CD14-positive monocyte (primary cell): ENCODE data around the gene C2. TPM values are rescaled to one million over a fixed set of nuclear protein-coding genes. Genes with fewer than 3 reads are reported as not detected.

Experiments
- DNase-seq, 3 donors: peaks; one replicate each; pipeline ENCODE4 v3.0.0-alpha.2; 2011 to 2022
- H2AFZ ChIP-seq: 2 replicates; pipeline ENCODE4 v1.6.0; 2012; ENCODE audit warnings: mild to moderate bottlenecking, low read depth, low read length, inconsistent platforms; ENCODE audit not compliant: insufficient read depth, poor library complexity, severe bottlenecking
- H3K27ac ChIP-seq, 2 donors: 1 replicate in 1 of 2; 2 replicates in 1 of 2; pipeline ENCODE4 v1.5.1; 2012 to 2013; ENCODE audit warnings: low read length in 2 of 2, control low read depth in 1 of 2, inconsistent platforms in 1 of 2, low read depth in 1 of 2, mild to moderate bottlenecking in 1 of 2
- H3K27me3 ChIP-seq, 2 donors: one replicate each; pipeline versions ENCODE4 v1.6.0 to v1.6.1; 2011 to 2013; ENCODE audit warnings: low read length in 2 of 2; ENCODE audit not compliant: control insufficient read depth in 2 of 2, insufficient read depth in 2 of 2
- H3K36me3 ChIP-seq, 2 donors: replicated peaks in 1 of 2; 1 replicate in 1 of 2; 2 replicates in 1 of 2; pipeline versions ENCODE4 v1.5.1 to v1.6.1; 2012 to 2013; ENCODE audit warnings: low read length in 2 of 2, control low read depth in 1 of 2, inconsistent platforms in 1 of 2, mild to moderate bottlenecking in 1 of 2; ENCODE audit not compliant: insufficient read depth in 2 of 2, control insufficient read depth in 1 of 2
- H3K4me1 ChIP-seq, 2 donors: 1 replicate in 1 of 2; 2 replicates in 1 of 2; pipeline versions ENCODE4 v1.5.1 to v1.6.1; 2012 to 2013; ENCODE audit warnings: low read length in 2 of 2, control low read depth in 1 of 2, inconsistent platforms in 1 of 2, mild to moderate bottlenecking in 1 of 2, moderate library complexity in 1 of 2; ENCODE audit not compliant: insufficient read depth in 2 of 2, control insufficient read depth in 1 of 2
- H3K4me2 ChIP-seq: replicated peaks from 2 replicates; pipeline ENCODE3; 2012; ENCODE audit warnings: low read length, moderate library complexity, mild to moderate bottlenecking; ENCODE audit not compliant: poor library complexity, severe bottlenecking; ENCODE audit errors: extremely low read depth
- H3K4me3 ChIP-seq, 3 experiments: fragments of 200-600 bp in 1 of 3; sonication (generic) in 1 of 3; replicated peaks in 1 of 3; 1 replicate in 2 of 3; 2 replicates in 1 of 3; pipeline ENCODE4 v1.5.1; 2011 to 2013; ENCODE audit warnings: low read length in 3 of 3, mild to moderate bottlenecking in 3 of 3, control low read depth in 2 of 3, low read depth in 2 of 3, inconsistent platforms in 1 of 3, moderate library complexity in 1 of 3
- H3K79me2 ChIP-seq: 2 replicates; pipeline ENCODE4 v1.6.0; 2012; ENCODE audit warnings: mild to moderate bottlenecking, control low read depth, inconsistent platforms, low read length, moderate library complexity; ENCODE audit not compliant: insufficient read depth
- H3K9ac ChIP-seq: 2 replicates; pipeline ENCODE4 v1.6.0; 2017; ENCODE audit warnings: low read length, mild to moderate bottlenecking; ENCODE audit not compliant: insufficient read depth, poor library complexity, severe bottlenecking
- H3K9me3 ChIP-seq, 2 donors: replicated peaks in 1 of 2; 1 replicate in 1 of 2; 2 replicates in 1 of 2; pipeline versions ENCODE4 v1.5.1 to v1.6.1; 2012 to 2013; ENCODE audit warnings: low read length in 2 of 2, control low read depth in 1 of 2; ENCODE audit not compliant: control insufficient read depth in 1 of 2, insufficient read depth in 1 of 2
- H4K20me1 ChIP-seq: 2 replicates; pipeline ENCODE4 v1.6.0; 2012; ENCODE audit warnings: mild to moderate bottlenecking, low read length, control low read depth, moderate library complexity; ENCODE audit not compliant: insufficient read depth
- H3K27ac Mint-ChIP-seq, 7 donors: one replicate each; pipeline ENCODE4 v1.8.0; 2020; ENCODE audit warnings: mild to moderate bottlenecking in 7 of 7, mixed read lengths in 7 of 7, moderate library complexity in 6 of 7, inconsistent platforms in 2 of 7
- H3K27me3 Mint-ChIP-seq, 3 donors: one replicate each; pipeline ENCODE4 v1.8.0; 2021 to 2022; ENCODE audit warnings: low read depth in 3 of 3, mild to moderate bottlenecking in 3 of 3, mixed read lengths in 3 of 3, moderate library complexity in 3 of 3, inconsistent platforms in 1 of 3
- H3K36me3 Mint-ChIP-seq, 2 donors: one replicate each; pipeline ENCODE4 v1.8.0; 2020; ENCODE audit warnings: mixed read lengths in 2 of 2, inconsistent platforms in 1 of 2, mild to moderate bottlenecking in 1 of 2
- H3K4me1 Mint-ChIP-seq: one replicate; pipeline ENCODE4 v1.8.0; 2020; ENCODE audit warnings: mild to moderate bottlenecking, mixed read lengths
- H3K4me3 Mint-ChIP-seq, 2 donors: one replicate each; pipeline ENCODE4 v1.8.0; 2020; ENCODE audit warnings: mild to moderate bottlenecking in 2 of 2, mixed read lengths in 2 of 2, moderate library complexity in 1 of 2
- H3K9me3 Mint-ChIP-seq, 7 donors: one replicate each; pipeline ENCODE4 v1.8.0; 2020 to 2022; ENCODE audit warnings: mixed read lengths in 7 of 7, mild to moderate bottlenecking in 6 of 7, moderate library complexity in 6 of 7, inconsistent platforms in 2 of 7
- WGBS: methylation state at CpG from one replicate; pipeline ENCODE4 v1.1.5; 2013; ENCODE audit warnings: missing lambda C conversion rate; ENCODE audit not compliant: insufficient coverage; 5-methylcytosine and 5-hydroxymethylcytosine counted together
- intact Hi-C, 2 donors: fragments of 100-400 bp; cut with micrococcal nuclease; formaldehyde crosslinking; loops; one replicate each; pipeline versions ENCODE4 v1.15.0 to v1.15.1; 2023
- polyA plus RNA-seq, 3 donors: library from polyadenylated mRNA; depleted of rRNA in 1 of 3; unstranded in 2 of 3; stranded (reverse) in 1 of 3; fragments of 300-500 nt in 2 of 3; fragments of >200 nt in 1 of 3; fragmentation: Illumina TruSeq in 2 of 3; gene quantifications; 1 replicate in 2 of 3; 2 replicates in 1 of 3; pipeline ENCODE4 v1.2.3, GENCODE V29; 2012 to 2021
- TF ChIP-seq, protein P1 (sequence below): fragments of 200-600 bp; IDR thresholded peaks from one replicate; pipeline ENCODE4 v1.8.0; 2022; ENCODE audit warnings: antibody characterized with exemption, mild to moderate bottlenecking

Gene C2
- polyA plus RNA-seq, 3 donors, result 5.4 to 7.2 (median 6.5) TPM

DNA sequence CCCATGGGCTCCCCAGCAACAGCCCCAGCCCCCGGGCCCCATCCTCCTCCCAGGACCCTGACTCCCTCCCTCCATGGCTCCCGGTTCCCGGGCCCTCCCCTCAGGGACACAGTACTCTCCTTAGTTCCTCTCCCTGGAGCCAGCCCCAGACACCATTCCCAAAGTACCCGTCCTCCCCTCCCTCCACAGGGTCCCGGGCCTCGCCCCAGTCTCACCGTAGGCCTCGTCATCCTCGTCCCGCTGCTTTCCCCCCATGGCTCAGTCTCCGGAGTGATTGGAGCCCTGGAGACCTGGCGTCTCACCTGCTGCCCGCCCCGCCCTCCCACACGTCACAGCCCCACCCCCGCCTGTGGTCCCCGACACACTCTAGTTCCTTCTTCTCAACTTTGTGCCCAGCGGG, 48.8 kb upstream of the C2 start, which contains the start of gene SLC44A4:
SLC44A4 (minus strand) TSS at position 272 of the 400 bp plus-strand sequence; CDS start at position 255, 17 bp downstream.
- Mint-ChIP-seq H3K4me1 (no peaks in the 10 kb centered on the region), H3K9me3 (peaks cover 0 to 1% (median 0%) of the 10 kb centered on the region in 7 donors), H3K27me3 (peaks cover 5 to 7% (median 7%) of the 10 kb centered on the region in 3 donors), H3K27ac (peak within 1 kb of the TSS in 4 of 7 donors; percentile 33 to 53 (median 50)), H3K4me3 (peak within 1 kb of the TSS in 1 of 2 donors; percentile 31), H3K36me3 (peaks cover 41 to 48% of the 10 kb centered on the region in 2 donors)
- Histone ChIP-seq H3K4me1 (no peaks in the 10 kb centered on the region), H3K4me2 (no peak within 1 kb of the TSS), H3K4me3 (no peak within 1 kb of the TSS), H3K9me3 (no peaks in the 10 kb centered on the region), H3K9ac (no peak within 1 kb of the TSS), H3K36me3 (peaks cover 40 to 42% of the 10 kb centered on the region in 2 donors), H2AFZ (no peak within 1 kb of the TSS), H3K27ac (no peak within 1 kb of the TSS), H4K20me1 (no peaks in the 10 kb centered on the region), H3K79me2 (no peaks in the 10 kb centered on the region), H3K27me3 (no peaks in the 10 kb centered on the region)
- intact Hi-C loops, result no loop called here
- TF ChIP-seq, protein P1, sequence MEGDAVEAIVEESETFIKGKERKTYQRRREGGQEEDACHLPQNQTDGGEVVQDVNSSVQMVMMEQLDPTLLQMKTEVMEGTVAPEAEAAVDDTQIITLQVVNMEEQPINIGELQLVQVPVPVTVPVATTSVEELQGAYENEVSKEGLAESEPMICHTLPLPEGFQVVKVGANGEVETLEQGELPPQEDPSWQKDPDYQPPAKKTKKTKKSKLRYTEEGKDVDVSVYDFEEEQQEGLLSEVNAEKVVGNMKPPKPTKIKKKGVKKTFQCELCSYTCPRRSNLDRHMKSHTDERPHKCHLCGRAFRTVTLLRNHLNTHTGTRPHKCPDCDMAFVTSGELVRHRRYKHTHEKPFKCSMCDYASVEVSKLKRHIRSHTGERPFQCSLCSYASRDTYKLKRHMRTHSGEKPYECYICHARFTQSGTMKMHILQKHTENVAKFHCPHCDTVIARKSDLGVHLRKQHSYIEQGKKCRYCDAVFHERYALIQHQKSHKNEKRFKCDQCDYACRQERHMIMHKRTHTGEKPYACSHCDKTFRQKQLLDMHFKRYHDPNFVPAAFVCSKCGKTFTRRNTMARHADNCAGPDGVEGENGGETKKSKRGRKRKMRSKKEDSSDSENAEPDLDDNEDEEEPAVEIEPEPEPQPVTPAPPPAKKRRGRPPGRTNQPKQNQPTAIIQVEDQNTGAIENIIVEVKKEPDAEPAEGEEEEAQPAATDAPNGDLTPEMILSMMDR, result no peak
- whole genome bisulfite sequencing, result 75% methylated on average over 13 of the region's 18 CpGs
- DNase-seq, result no peak

DNA sequence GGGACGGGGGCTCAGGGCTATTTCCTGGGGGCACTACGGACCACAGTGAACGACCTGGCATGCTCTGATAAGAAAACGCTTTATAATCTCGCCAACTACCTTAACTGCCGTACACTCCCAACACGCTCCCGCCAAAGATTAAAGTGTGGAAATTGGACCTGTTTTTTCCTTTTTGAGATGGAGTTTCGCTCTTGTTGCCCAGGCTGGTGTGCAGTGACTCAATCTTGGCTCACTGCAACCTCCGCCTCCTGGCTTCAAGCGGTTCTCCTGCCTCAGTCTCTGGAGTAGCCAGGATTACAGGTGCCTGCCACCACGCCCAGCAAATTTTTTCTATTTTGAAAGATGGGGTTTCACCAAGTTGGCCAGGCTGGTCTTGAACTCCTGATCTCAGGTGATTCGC, 48.4 kb upstream of the C2 start:
- Mint-ChIP-seq H3K9me3 (peaks cover 0 to 1% (median 0%) of the 10 kb centered on the region in 7 donors), H3K4me1 (no peaks in the 10 kb centered on the region), H3K4me3 (peak overlapping the region in 1 of 2 donors; percentile 31), H3K36me3 (peaks cover 44 to 52% of the 10 kb centered on the region in 2 donors), H3K27me3 (peaks cover 5 to 7% (median 5%) of the 10 kb centered on the region in 3 donors), H3K27ac (peak overlapping the region in 1 of 7 donors; percentile 42)
- no peaks in the 10 kb centered on the region for H4K20me1 ChIP-seq
- H3K36me3 ChIP-seq, result peaks cover 44 to 46% of the 10 kb centered on the region in 2 donors
- H3K4me3 ChIP-seq, result no peak overlapping the region
- H3K4me2 ChIP-seq, result no peak overlapping the region
- intact Hi-C loops, result no loop called here
- H3K4me1 ChIP-seq, result no peaks in the 10 kb centered on the region
- no peaks in the 10 kb centered on the region for H3K79me2 ChIP-seq
- DNase-seq, result no peak
- 70% methylated on average over 11 of the region's 13 CpGs for WGBS
- H3K9me3 ChIP-seq, result no peaks in the 10 kb centered on the region
- no peak overlapping the region for H3K27ac ChIP-seq
- no peak overlapping the region for H3K9ac ChIP-seq
- H3K27me3 ChIP-seq, result no peaks in the 10 kb centered on the region
- H2AFZ ChIP-seq, result no peak overlapping the region
- TF ChIP-seq, protein P1, result no peak
